ENCODE measurements around the gene AUNIP. TPM values are rescaled to one million over a fixed set of nuclear protein-coding genes. Genes with fewer than 3 reads are reported as not detected.

The AUNIP gene
- total and polyA plus RNA-seq, 7 donors, result 0.05 to 0.47 (median 0.13) TPM; not detected in 2

DNA sequence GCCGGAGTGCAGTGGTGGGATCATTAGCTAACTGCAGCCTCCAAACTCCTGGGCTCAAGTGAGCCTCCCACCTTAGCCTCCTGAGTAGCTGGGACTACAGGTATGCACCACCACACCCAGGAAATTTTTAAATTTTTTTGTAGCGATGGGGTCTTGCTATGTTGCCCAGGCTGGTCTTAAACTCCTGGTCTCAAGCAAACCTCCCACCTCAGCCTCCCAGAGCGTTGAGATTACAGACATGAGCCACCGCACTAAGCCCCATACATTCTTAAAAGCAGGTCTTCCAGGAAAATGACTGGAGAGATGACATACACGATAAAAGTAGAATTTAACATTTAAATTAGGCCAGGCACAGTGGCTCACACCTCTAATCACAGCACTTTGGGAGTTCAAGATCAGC lies 26.1 kb downstream of the AUNIP start:
- DNase-seq (no peak), ATAC-seq (no peak)
- WGBS, 3 donors, result 96 to 99% (median 96%) methylated on average over 5 of the region's 5 CpGs
- H3K27ac ChIP-seq, result no peak overlapping the region
- H3K4me1 ChIP-seq, result no peaks in the 10 kb centered on the region
- no peaks in the 10 kb centered on the region for H3K27me3 ChIP-seq (ENCODE audit: insufficient read depth in 3 of 3, low read length in 2 of 3)
- no peaks in the 10 kb centered on the region for H3K9me3 ChIP-seq
- peaks cover 27 to 79% of the 10 kb centered on the region in 2 donors for H3K36me3 ChIP-seq (ENCODE audit: insufficient read depth in 1 of 2, low read depth in 1 of 2)
- intact Hi-C loops (cut with DNase I), result no loop called here
- TF ChIP-seq, protein P1, sequence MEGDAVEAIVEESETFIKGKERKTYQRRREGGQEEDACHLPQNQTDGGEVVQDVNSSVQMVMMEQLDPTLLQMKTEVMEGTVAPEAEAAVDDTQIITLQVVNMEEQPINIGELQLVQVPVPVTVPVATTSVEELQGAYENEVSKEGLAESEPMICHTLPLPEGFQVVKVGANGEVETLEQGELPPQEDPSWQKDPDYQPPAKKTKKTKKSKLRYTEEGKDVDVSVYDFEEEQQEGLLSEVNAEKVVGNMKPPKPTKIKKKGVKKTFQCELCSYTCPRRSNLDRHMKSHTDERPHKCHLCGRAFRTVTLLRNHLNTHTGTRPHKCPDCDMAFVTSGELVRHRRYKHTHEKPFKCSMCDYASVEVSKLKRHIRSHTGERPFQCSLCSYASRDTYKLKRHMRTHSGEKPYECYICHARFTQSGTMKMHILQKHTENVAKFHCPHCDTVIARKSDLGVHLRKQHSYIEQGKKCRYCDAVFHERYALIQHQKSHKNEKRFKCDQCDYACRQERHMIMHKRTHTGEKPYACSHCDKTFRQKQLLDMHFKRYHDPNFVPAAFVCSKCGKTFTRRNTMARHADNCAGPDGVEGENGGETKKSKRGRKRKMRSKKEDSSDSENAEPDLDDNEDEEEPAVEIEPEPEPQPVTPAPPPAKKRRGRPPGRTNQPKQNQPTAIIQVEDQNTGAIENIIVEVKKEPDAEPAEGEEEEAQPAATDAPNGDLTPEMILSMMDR (IDR thresholded peaks at IDR 0.05), result no peak
- H3K4me3 ChIP-seq, result no peak overlapping the region

DNA sequence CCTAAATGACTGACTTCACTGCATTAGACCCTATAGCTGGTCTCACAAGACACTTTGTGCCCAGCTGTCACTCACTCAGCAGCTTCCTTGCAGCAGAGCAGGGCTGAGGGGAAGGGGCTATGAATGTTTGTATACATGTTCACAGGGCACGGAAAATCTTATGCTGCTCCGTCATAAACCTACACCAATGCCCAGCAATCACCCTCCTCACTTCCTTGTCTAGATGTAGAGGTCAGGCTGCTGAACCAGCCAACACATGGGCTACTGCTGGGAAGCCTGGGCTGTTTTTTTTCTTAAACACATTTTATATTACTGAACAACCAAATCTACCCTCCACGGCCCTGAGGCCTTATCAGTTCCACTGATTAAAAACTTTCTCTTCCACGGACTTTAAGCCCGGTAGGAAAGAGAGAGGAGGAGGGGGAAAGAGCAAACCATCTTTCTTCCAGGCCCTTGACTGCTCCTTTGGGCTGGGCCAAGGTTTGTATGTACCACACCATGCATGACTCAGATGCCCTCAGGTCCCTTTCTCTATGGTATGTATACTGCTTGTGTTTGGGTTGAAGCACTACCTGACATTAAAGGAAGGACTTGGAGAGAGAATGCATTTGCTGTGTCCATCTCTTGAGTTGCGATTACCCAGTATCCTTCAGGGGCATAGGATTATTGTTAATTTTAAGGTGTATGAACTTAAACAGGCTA lies 26.8 kb downstream of the AUNIP start:
- Histone ChIP-seq H3K4me3 (no peak overlapping the region), H3K4me1 (no peaks in the 10 kb centered on the region), H3K27ac (no peak overlapping the region), H3K27me3 (ENCODE audit: insufficient read depth in 3 of 3, low read length in 2 of 3) (no peaks in the 10 kb centered on the region), H3K36me3 (ENCODE audit: insufficient read depth in 1 of 2, low read depth in 1 of 2) (peaks cover 27 to 86% of the 10 kb centered on the region in 2 donors), H3K9me3 (no peaks in the 10 kb centered on the region)
- DNase-seq (no peak), ATAC-seq (no peak)
- intact Hi-C loops (cut with DNase I), result no loop called here
- TF ChIP-seq, protein P1 (IDR thresholded peaks at IDR 0.05), result no peak
- WGBS, 3 donors, result 84 to 93% (median 90%) methylated on average over 6 of the region's 6 CpGs

DNA sequence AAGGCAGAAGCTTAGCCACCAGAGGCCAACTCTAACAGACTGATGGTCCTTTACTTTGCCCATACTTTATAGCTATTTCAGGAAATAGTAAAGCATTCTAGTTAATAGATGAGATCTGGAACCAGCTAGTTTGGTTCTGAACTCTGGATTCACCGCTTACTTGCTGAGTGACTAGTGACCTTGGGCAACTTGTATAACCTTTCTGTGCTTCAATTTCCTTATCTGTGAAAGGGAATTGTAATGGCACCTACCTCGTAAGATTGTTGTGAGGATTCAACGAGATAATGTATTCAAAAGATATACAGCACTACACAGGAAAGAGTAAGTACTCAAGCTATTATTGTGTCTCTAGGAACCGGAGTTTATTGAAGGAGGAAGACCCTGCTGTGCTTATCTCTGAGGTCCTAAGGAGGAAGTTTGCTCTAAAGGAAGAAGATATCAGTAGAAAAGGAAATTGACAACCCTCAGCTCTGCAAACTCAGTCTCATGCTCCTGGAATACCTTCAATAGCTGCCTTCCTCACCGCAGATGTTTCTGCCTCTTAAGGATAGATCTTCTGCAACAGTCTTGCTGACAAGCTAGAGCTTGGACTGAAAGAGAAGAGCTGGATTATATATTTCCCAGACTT lies 27.6 kb downstream of the AUNIP start:
- TF ChIP-seq, protein P1 (IDR thresholded peaks at IDR 0.05), result no peak
- DNase-seq (no peak), ATAC-seq (no peak)
- H3K4me1 ChIP-seq, result no peaks in the 10 kb centered on the region
- no peak overlapping the region for H3K4me3 ChIP-seq
- H3K36me3 ChIP-seq (ENCODE audit: insufficient read depth in 1 of 2, low read depth in 1 of 2), result peaks cover 29 to 94% of the 10 kb centered on the region in 2 donors
- H3K27ac ChIP-seq, result no peak overlapping the region
- no peaks in the 10 kb centered on the region for H3K9me3 ChIP-seq
- intact Hi-C loops (cut with DNase I), result no loop called here
- H3K27me3 ChIP-seq (ENCODE audit: insufficient read depth in 3 of 3, low read length in 2 of 3), result no peaks in the 10 kb centered on the region
- WGBS, 3 donors, result 62 to 65% (median 65%) methylated on average over 5 of the region's 5 CpGs

DNA sequence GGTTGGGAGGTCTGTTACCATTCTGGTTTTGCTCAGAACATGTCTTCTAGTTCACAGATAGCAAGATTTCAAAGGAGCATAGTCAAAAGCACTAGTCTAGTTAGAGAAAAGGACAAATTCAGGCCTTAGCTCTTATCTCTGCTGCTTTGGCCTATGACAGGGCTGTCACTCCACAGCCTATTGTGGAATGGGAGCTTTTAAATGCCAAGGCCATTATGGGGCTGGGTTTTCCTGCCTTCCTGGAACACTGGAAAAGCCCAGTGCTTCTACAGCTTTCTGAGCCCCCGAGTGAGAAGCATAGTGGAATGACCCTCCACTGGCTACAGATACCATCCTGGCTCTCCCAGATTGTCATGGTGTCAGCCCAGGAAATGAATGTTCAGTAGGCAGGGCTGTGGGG lies 30.2 kb downstream of the AUNIP start:
- no peak overlapping the region for H3K27ac ChIP-seq

More for the DNA sequence above, 30.2 kb downstream of the AUNIP start:
- intact Hi-C loops (cut with DNase I), result loop anchor here in 1 of 2 donors (10.0 kb wide), 1 partner anchor 166 kb away; the partner anchor contains the start of gene PAFAH2
- WGBS, 3 donors, result 71 to 77% (median 76%) methylated on average over 1 of the region's 1 CpG
- H3K27me3 ChIP-seq (ENCODE audit: insufficient read depth in 3 of 3, low read length in 2 of 3), result no peaks in the 10 kb centered on the region
- no peak for ATAC-seq
- peaks cover 26 to 84% of the 10 kb centered on the region in 2 donors for H3K36me3 ChIP-seq (ENCODE audit: insufficient read depth in 1 of 2, low read depth in 1 of 2)
- TF ChIP-seq, protein P1 (IDR thresholded peaks at IDR 0.05), result no peak
- no peak for DNase-seq
- H3K4me3 ChIP-seq, result no peak overlapping the region
- H3K4me1 ChIP-seq, result no peaks in the 10 kb centered on the region
- no peaks in the 10 kb centered on the region for H3K9me3 ChIP-seq
